ENCODE results near the gene ATP8A2. TPM values are rescaled to one million over a fixed set of nuclear protein-coding genes. Genes with fewer than 3 reads are reported as not detected.

ATP8A2 gene
- total RNA-seq, 1 experiment from 2014 or later, result 0.26 TPM

GRCh38 chr13:25902455-25902854 lies 530.7 kb downstream of the ATP8A2 start:
- no peak for DNase-seq (ENCODE audit: unreplicated experiment)
- no TSS peak for BruUV-seq (replicated peaks)
- ChIA-PET POLR2A (interaction anchor here (0.6 to 2.4 kb wide), 6 partner anchors 8 to 233 kb away, joined by 3 to 10 read pairs (median 4); no protein-coding TSS in a partner anchor), CTCF (no interaction called here)
- intact Hi-C loops (cut with micrococcal nuclease), result loop anchor here (10.0 kb wide), 1 partner anchor 162 kb away; no protein-coding TSS in a partner anchor
- Mint-ChIP-seq H3K4me1 (ENCODE audit: insufficient read depth, unreplicated experiment) (peaks cover 19% of the 10 kb centered on the region), H3K36me3 (ENCODE audit: insufficient read depth, unreplicated experiment) (peaks cover 6% of the 10 kb centered on the region), H3K27me3 (ENCODE audit: insufficient read depth, unreplicated experiment) (no peaks in the 10 kb centered on the region), H3K4me3 (ENCODE audit: unreplicated experiment) (no peak overlapping the region), H3K9me3 (ENCODE audit: unreplicated experiment) (peaks cover 7% of the 10 kb centered on the region), H3K27ac (ENCODE audit: low read depth, unreplicated experiment) (no peak overlapping the region)
- no peak for TF ChIP-seq CTCF (IDR thresholded peaks at IDR 0.05; ENCODE audit: unreplicated experiment)

DNA sequence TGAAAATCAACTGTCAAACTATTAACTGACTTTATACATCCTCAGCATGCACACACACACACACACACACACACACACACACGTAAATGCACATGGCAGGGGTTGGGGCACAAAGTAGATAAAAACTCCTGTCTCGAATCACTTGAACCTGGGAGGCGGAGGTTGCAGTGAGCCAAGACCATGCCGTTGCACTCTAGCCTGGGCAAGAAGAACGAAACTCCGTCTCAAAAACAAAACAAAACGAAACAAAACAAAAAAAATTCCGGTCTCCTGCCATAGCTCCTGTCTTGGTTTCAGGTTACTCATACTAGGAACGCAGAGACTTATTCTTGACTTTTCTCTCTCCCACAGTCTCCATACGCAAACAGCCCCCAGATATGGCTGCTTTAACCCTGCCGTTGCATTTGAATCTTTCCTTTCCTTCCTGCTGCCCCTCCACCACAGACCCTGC lies 531.1 kb downstream of the ATP8A2 start:
- H3K4me1 Mint-ChIP-seq (ENCODE audit: insufficient read depth, unreplicated experiment), result peaks cover 19% of the 10 kb centered on the region

DNA sequence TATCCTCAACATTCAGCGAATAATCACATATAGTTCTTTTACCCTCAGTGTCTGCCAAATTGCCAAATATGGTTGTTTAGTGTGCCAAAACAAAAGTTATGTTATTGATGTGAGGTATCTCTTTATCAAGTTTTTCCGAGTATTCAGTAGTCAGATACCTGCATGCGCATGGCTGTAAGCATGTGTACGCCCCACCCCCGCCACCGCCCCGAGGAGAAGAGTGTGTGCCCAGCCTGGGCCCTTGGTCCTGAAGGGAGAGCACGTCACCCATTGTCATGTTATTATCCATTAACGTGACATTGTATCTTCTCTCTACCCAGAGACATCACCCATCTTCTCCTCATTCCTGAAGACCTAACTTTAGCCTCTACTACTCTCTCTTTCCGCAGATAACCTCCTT lies 533.1 kb downstream of the ATP8A2 start:
- Mint-ChIP-seq H3K36me3 (ENCODE audit: insufficient read depth, unreplicated experiment) (peaks cover 1% of the 10 kb centered on the region), H3K27me3 (ENCODE audit: insufficient read depth, unreplicated experiment) (no peaks in the 10 kb centered on the region), H3K4me3 (ENCODE audit: unreplicated experiment) (no peak overlapping the region), H3K9me3 (ENCODE audit: unreplicated experiment) (no peaks in the 10 kb centered on the region), H3K27ac (ENCODE audit: low read depth, unreplicated experiment) (no peak overlapping the region), H3K4me1 (ENCODE audit: insufficient read depth, unreplicated experiment) (peaks cover 15% of the 10 kb centered on the region)
- POLR2A ChIA-PET, result no interaction called here
- TF ChIP-seq CTCF (IDR thresholded peaks at IDR 0.05; ENCODE audit: unreplicated experiment), result no peak
- no peak for DNase-seq (ENCODE audit: unreplicated experiment)
- no TSS peak for BruUV-seq (replicated peaks)
- intact Hi-C loops (cut with micrococcal nuclease), result loop anchor here (10.0 kb wide), 1 partner anchor 160 kb away; no protein-coding TSS in a partner anchor
- CTCF ChIA-PET, result no interaction called here

More for the DNA sequence above, 531.1 kb downstream of the ATP8A2 start:
- H3K9me3 Mint-ChIP-seq (ENCODE audit: unreplicated experiment), result peaks cover 2% of the 10 kb centered on the region
- no peak for DNase-seq (ENCODE audit: unreplicated experiment)
- CTCF ChIA-PET, result no interaction called here
- no peak for TF ChIP-seq CTCF (IDR thresholded peaks at IDR 0.05; ENCODE audit: unreplicated experiment)
- no peaks in the 10 kb centered on the region for H3K27me3 Mint-ChIP-seq (ENCODE audit: insufficient read depth, unreplicated experiment)
- H3K36me3 Mint-ChIP-seq (ENCODE audit: insufficient read depth, unreplicated experiment), result peaks cover 6% of the 10 kb centered on the region
- BruUV-seq (replicated peaks), result no TSS peak
- no peak overlapping the region for H3K4me3 Mint-ChIP-seq (ENCODE audit: unreplicated experiment)
- intact Hi-C loops (cut with micrococcal nuclease), result loop anchor here (10.0 kb wide), 1 partner anchor 162 kb away; no protein-coding TSS in a partner anchor
- POLR2A ChIA-PET, result no interaction called here
- no peak overlapping the region for H3K27ac Mint-ChIP-seq (ENCODE audit: low read depth, unreplicated experiment)

GRCh38 chr13:25905611-25906010 lies 533.8 kb downstream of the ATP8A2 start:
- peak; percentile 46 for DNase-seq (ENCODE audit: unreplicated experiment)
- BruUV-seq (replicated peaks), result no TSS peak
- Mint-ChIP-seq H3K4me1 (ENCODE audit: insufficient read depth, unreplicated experiment) (peaks cover 7% of the 10 kb centered on the region), H3K4me3 (ENCODE audit: unreplicated experiment) (no peak overlapping the region), H3K27me3 (ENCODE audit: insufficient read depth, unreplicated experiment) (no peaks in the 10 kb centered on the region), H3K36me3 (ENCODE audit: insufficient read depth, unreplicated experiment) (no peaks in the 10 kb centered on the region), H3K27ac (ENCODE audit: low read depth, unreplicated experiment) (no peak overlapping the region), H3K9me3 (ENCODE audit: unreplicated experiment) (no peaks in the 10 kb centered on the region)
- no peak for TF ChIP-seq CTCF (IDR thresholded peaks at IDR 0.05; ENCODE audit: unreplicated experiment)
- ChIA-PET POLR2A (no interaction called here), CTCF (no interaction called here)
- intact Hi-C loops (cut with micrococcal nuclease), result loop anchor here (10.0 kb wide), 1 partner anchor 159 kb away; no protein-coding TSS in a partner anchor

All from MCF 10A (cell line).